ENCODE results near the gene POLR3G. TPM values are rescaled to one million over a fixed set of nuclear protein-coding genes. Genes with fewer than 3 reads are reported as not detected.

Gene POLR3G
- total RNA-seq, 1 experiment from 2014 or later: 73.6 TPM

GRCh38 chr5:90434116-90434714, 40.4 kb upstream of the POLR3G start:
- no CpG with 5 or more reads among the region's 5 CpGs for WGBS (ENCODE audit: extremely low coverage, insufficient read length, low lambda C conversion rate)
- Histone ChIP-seq H3K4ac (ENCODE audit: low read depth, low read length) (no peak overlapping the region), H3K4me1 (ENCODE audit: insufficient read depth, low read length) (no peaks in the 10 kb centered on the region), H4K20me1 (ENCODE audit: control insufficient read depth, insufficient read depth, insufficient read length) (no peaks in the 10 kb centered on the region), H4K8ac (replicated peaks; ENCODE audit: insufficient read length, low read depth, low read length) (no peak overlapping the region), H3K4me2 (ENCODE audit: insufficient read depth, insufficient read length, low read length) (no peak overlapping the region), H3K27me3 (ENCODE audit: insufficient read depth, low read length) (no peaks in the 10 kb centered on the region), H3K23ac (ENCODE audit: insufficient read length, low read depth, low read length) (no peak overlapping the region), H2BK12ac (ENCODE audit: insufficient read length, low read depth, low read length) (no peak overlapping the region), H3K9me3 (ENCODE audit: control insufficient read depth, low read depth, low read length) (no peaks in the 10 kb centered on the region), H3K18ac (ENCODE audit: insufficient read length, low read depth, low read length) (no peak overlapping the region), H2BK120ac (ENCODE audit: low read depth, low read length, poor library complexity, severe bottlenecking) (no peak overlapping the region), H3T11ph (ENCODE audit: low read length) (no peak overlapping the region), H2BK20ac (ENCODE audit: low read depth, low read length, poor library complexity, severe bottlenecking) (no peak overlapping the region), H2AK5ac (ENCODE audit: insufficient read length, low read length) (no peak overlapping the region), H2BK5ac (ENCODE audit: insufficient read length, low read length) (no peak overlapping the region), H2BK15ac (ENCODE audit: low read depth, low read length) (no peak overlapping the region), H3K23me2 (ENCODE audit: insufficient read length, low read depth, low read length, poor library complexity, severe bottlenecking) (no peaks in the 10 kb centered on the region), H3K79me1 (ENCODE audit: insufficient read depth, low read depth, low read length, poor library complexity, severe bottlenecking) (no peaks in the 10 kb centered on the region), H3K56ac (ENCODE audit: insufficient read length, low read depth, low read length) (no peak overlapping the region), H3K79me2 (ENCODE audit: insufficient read depth, low read length) (no peaks in the 10 kb centered on the region), H2AFZ (ENCODE audit: low read length) (no peak overlapping the region), H4K5ac (ENCODE audit: insufficient read length, low read depth, low read length) (no peak overlapping the region), H3K27ac (ENCODE audit: insufficient read length, low read depth, low read length) (no peak overlapping the region), H3K14ac (ENCODE audit: insufficient read depth, low read length) (no peak overlapping the region), H4K91ac (ENCODE audit: insufficient read length, low read depth, low read length) (no peak overlapping the region), H3K9ac (ENCODE audit: extremely low read depth, insufficient read length, low read length) (no peak overlapping the region)
- Mint-ChIP-seq H3K9me3 (no peaks in the 10 kb centered on the region), H3K27ac (no peak overlapping the region), H3K4me3 (no peak overlapping the region), H3K36me3 (ENCODE audit: insufficient read depth in 1 of 3, low read depth in 3 of 3) (no peaks in the 10 kb centered on the region), H3K27me3 (ENCODE audit: low read depth) (no peaks in the 10 kb centered on the region), H3K4me1 (no peaks in the 10 kb centered on the region)
- peak; percentile 71 for DNase-seq
- TF ChIP-seq CTCF (conservative IDR thresholded peaks at IDR 0.05): peak; percentile 96
